Left ventricle myocardium inferior (tissue), 1 donor: ENCODE measurements around the gene MALT1. TPM values are rescaled to one million over a fixed set of nuclear protein-coding genes. Genes with fewer than 3 reads are reported as not detected.

Experiments
- DNase-seq: peaks from one replicate; pipeline ENCODE4 v3.0.0-alpha.2; 2020
- H3K27ac ChIP-seq: fragments of 200-600 bp; replicated peaks from 2 replicates; pipeline ENCODE4 v1.8.0; 2021
- H3K27me3 ChIP-seq: fragments of 200-600 bp; 2 replicates; pipeline ENCODE4 v1.8.0; 2021; ENCODE audit warnings: low read depth
- H3K36me3 ChIP-seq: fragments of 200-600 bp; 2 replicates; pipeline ENCODE4 v1.8.0; 2021
- H3K4me1 ChIP-seq: fragments of 200-600 bp; 2 replicates; pipeline ENCODE4 v1.8.0; 2021
- H3K4me3 ChIP-seq: fragments of 200-600 bp; 2 replicates; pipeline ENCODE4 v1.8.0; 2021; ENCODE audit warnings: mild to moderate bottlenecking, moderate library complexity
- H3K9me3 ChIP-seq: fragments of 200-600 bp; replicated peaks from 2 replicates; pipeline ENCODE4 v1.8.0; 2021
- CTCF ChIP-seq: fragments of 200-600 bp; IDR thresholded peaks from 2 replicates; pipeline ENCODE4 v1.8.0; 2021; ENCODE audit warnings: antibody characterized with exemption, mild to moderate bottlenecking, borderline replicate concordance
- intact Hi-C: fragments of 100-400 bp; cut with micrococcal nuclease; formaldehyde crosslinking; loops from one replicate; pipeline ENCODE4 v1.11.0; 2022
- total RNA-seq: library from RNA; stranded (reverse); fragmentation: NEBNext Ultra II Directional; extraction: Animal tissue kit (Norgen Biotek cat#: 25700); gene quantifications from one replicate; pipeline ENCODE4 v1.2.1, GENCODE V29; 2021
- donor health status: DM: no; HTN: yes; CAD: no; lungs with severe emphysema.

Gene MALT1
- total RNA-seq, 1 donor from 2014 or later = 8.6 TPM

- Histone ChIP-seq H3K36me3 (peaks cover 14% of the 10 kb centered on the region), H3K4me1 (peaks cover 40% of the 10 kb centered on the region), H3K27ac (no peak overlapping the region), H3K9me3 (no peaks in the 10 kb centered on the region), H3K4me3 (no peak overlapping the region), H3K27me3 (no peaks in the 10 kb centered on the region)
- intact Hi-C loops = no loop called here
- no peak for TF ChIP-seq CTCF
- no peak for DNase-seq
Observed at GRCh38 chr18:58694221-58694620, 23.0 kb downstream of the MALT1 start.

- DNase-seq = no peak
- Histone ChIP-seq H3K9me3 (no peaks in the 10 kb centered on the region), H3K27ac (no peak overlapping the region), H3K4me1 (peaks cover 42% of the 10 kb centered on the region), H3K4me3 (no peak overlapping the region), H3K27me3 (no peaks in the 10 kb centered on the region), H3K36me3 (peaks cover 11% of the 10 kb centered on the region)
- TF ChIP-seq CTCF = no peak
- intact Hi-C loops = no loop called here
Observed at GRCh38 chr18:58694720-58695468, 23.6 kb downstream of the MALT1 start.

GRCh38 chr18:58695772-58696171 lies 24.5 kb downstream of the MALT1 start:
- Histone ChIP-seq H3K4me3 (no peak overlapping the region), H3K9me3 (no peaks in the 10 kb centered on the region), H3K4me1 (peaks cover 44% of the 10 kb centered on the region), H3K27ac (no peak overlapping the region), H3K27me3 (no peaks in the 10 kb centered on the region), H3K36me3 (peaks cover 11% of the 10 kb centered on the region)
- intact Hi-C loops = no loop called here
- TF ChIP-seq CTCF = no peak
- DNase-seq = no peak

- H3K27me3 ChIP-seq = no peaks in the 10 kb centered on the region
Observed at GRCh38 chr18:58697146-58697545, 25.9 kb downstream of the MALT1 start.

GRCh38 chr18:58698701-58699193 lies 27.5 kb downstream of the MALT1 start:
- Histone ChIP-seq H3K9me3 (no peaks in the 10 kb centered on the region), H3K27ac (no peak overlapping the region), H3K36me3 (peaks cover 32% of the 10 kb centered on the region), H3K4me1 (peaks cover 44% of the 10 kb centered on the region), H3K27me3 (no peaks in the 10 kb centered on the region), H3K4me3 (no peak overlapping the region)
- intact Hi-C loops = no loop called here
- no peak for TF ChIP-seq CTCF
- no peak for DNase-seq

More at GRCh38 chr18:58697146-58697545, 25.9 kb downstream of the MALT1 start:
- H3K36me3 ChIP-seq = peaks cover 21% of the 10 kb centered on the region
- intact Hi-C loops = no loop called here
- peaks cover 44% of the 10 kb centered on the region for H3K4me1 ChIP-seq
- DNase-seq = no peak
- no peak overlapping the region for H3K4me3 ChIP-seq
- no peak for TF ChIP-seq CTCF
- H3K9me3 ChIP-seq = no peaks in the 10 kb centered on the region
- no peak overlapping the region for H3K27ac ChIP-seq
